IPS DF 19.7 (cell line): ENCODE results near the gene FBXO42.
A peak's percentile ranks its signal among the peaks of the same experiment; 100 is the strongest.

Experiments
- DNase-seq: peaks from one replicate; pipeline ENCODE4 v3.0.0-alpha.2; 2013; ENCODE audit warnings: low read depth, low spot score

The FBXO42 gene

GRCh38 chr1:16351994-16352841 lies at the start of gene FBXO42:
Gene FBXO42, minus strand, starts transcription at chr1:16352480. Its CDS starts 37,062 bp downstream, at chr1:16315418.
- DNase-seq: peak; percentile 35

- no peak for DNase-seq
Measured at GRCh38 chr1:16398371-16398953, 46.2 kb upstream of the FBXO42 start.

DNA sequence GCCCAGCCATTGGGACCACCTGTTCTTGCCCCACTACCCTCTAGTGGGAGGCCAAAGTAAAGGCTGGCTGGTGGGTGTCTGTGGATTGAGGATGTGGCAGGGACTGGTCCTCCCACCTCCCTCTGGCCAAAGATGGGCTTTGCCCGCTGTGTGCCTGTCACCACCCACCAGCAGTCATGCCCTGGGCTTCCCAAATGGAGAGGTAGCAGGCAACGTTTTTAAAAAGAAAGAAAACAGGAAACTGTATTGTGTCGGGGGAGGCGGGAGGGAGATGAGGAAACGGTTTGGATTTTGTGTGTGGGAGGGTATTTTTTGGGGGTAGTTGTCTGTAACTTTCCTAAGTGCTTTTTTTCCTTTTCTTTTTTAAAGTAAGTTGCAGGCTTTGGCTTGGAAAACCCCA lies 44.8 kb upstream of the FBXO42 start:
- no peak for DNase-seq

- DNase-seq: no peak
Measured at GRCh38 chr1:16396591-16396990, 44.3 kb upstream of the FBXO42 start.

- no peak for DNase-seq
Measured at GRCh38 chr1:16394977-16395376, 42.7 kb upstream of the FBXO42 start.

- no peak for DNase-seq
Measured at GRCh38 chr1:16393570-16394521, 41.6 kb upstream of the FBXO42 start.

GRCh38 chr1:16392740-16393569 lies 40.7 kb upstream of the FBXO42 start:
- no peak for DNase-seq

DNA sequence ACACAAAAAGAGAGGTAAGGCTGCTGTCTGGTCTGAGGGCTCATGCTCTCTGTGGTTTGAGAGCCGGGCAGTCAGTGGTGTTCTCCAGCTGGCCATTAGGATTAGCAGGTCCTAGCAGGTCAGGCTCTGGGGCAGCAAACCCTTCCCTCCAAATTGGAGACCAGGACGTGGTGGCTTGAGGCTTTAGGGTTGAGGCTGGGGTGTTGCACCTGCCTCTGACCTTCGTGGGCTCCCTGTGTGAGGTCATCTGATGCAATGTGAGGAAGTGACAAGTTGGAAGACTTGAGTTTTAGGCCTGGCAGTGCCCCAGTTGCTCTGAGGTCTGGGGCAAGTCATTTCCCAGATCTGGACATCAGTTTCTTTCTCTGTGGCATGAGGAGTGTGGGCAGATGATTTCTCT lies 39.1 kb upstream of the FBXO42 start:
- no peak for DNase-seq

DNA sequence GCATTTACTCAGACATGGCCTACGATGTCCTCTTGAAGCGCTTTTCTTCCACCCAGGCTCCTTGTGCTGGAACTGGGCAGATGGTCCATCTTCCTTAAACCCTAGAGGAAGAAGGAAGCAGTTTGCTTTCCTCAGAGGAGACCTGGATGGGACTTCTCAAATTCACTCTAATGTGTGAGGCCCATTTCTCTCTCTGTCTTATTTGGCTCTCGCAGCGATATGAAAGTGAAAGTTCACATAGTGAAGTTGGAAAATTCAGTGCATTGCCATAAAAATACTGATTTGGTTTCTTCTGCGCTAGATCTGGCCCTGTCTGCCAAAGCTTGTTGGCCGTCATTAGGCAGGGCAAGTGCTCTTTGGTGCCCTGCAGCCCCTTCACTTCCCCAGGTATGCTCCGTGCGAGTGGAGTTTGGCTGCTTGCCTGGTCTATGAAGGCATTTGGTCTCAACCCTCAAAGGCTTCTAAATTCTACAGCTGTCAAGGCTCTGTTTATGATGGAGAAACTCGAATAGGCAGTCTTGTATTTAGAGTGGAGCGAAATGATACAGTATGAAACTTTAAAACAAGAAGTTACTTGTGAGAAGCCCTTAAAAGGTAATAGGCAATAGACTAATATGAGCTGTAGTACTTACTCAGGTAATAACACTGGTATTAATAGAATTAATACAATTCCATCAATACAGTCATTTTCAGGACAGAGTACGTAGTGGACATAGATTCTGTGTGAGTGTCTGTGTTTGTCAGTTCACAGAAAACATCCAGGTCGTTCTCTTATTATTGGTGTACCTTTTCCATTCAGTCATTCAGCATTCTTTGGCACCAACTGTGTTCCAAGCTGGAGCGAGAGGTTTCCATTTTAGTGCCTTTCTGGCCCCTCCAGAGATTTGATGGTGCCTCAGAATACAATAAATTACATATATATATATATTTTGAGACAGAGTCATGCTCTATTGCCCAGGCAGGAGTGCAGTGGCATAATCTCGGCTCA lies 35.2 kb upstream of the FBXO42 start:
- DNase-seq: no peak

GRCh38 chr1:16386454-16387113 lies 34.3 kb upstream of the FBXO42 start:
- DNase-seq: no peak

DNA sequence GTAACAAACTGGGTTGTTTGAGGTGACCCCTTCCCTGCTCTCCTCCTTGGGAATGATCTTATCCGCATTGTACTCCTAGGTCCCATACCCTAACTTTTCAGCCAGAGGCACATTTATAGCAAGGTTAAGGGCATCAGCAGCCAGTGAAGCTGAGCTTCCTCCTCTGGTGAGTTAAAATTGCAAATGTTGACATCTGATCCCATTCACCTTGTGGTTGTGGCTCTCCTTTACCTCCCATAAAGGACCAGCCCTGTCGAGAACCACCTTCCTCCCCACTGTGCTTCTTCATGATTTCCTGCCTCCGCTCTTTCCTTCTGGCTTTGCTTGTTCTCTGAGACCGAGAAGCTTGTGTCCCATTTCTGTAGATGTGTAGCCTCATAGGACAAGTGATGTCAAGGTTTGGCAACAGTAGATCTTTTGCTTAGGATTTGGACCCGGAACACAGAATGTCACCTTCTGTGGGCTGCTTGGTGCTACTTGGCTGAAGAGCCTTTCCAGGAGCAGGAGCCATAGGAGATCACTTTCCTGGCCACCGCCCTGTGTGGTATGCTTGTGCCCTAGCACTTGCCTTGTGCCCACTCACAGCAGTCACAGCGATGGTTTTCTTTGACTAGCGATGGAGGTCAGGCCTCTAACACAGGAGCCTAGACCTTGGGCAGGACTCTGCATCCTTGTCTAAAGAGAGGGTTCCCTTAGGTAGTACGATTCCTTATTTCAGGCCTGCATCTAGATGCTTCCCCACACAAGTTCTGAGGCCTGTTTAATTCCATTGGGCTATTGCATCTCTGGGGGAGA lies 33.6 kb upstream of the FBXO42 start:
- no peak for DNase-seq

DNA sequence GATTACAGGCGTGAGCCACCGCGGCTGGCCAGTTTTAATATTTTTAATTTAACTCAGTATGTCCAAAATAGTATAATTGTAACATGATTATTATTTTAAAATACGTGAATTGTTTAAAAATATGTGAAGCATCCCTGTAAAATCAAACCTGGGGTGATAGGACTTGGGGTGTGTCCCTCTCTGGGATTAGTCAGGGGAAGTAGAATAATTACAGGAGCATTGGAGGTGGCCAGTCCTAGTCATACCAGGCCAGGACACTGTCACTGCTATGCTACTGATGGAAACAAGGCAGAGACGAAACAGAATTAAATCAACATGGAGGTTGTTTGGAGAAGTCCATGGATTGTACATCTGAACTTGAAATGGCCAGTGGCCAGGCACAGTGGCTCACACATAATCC lies 31.6 kb upstream of the FBXO42 start:
- DNase-seq: no peak

- no peak for DNase-seq
Measured at GRCh38 chr1:16380868-16381267, 28.6 kb upstream of the FBXO42 start.

GRCh38 chr1:16378443-16378842 lies 26.2 kb upstream of the FBXO42 start:
- no peak for DNase-seq

DNA sequence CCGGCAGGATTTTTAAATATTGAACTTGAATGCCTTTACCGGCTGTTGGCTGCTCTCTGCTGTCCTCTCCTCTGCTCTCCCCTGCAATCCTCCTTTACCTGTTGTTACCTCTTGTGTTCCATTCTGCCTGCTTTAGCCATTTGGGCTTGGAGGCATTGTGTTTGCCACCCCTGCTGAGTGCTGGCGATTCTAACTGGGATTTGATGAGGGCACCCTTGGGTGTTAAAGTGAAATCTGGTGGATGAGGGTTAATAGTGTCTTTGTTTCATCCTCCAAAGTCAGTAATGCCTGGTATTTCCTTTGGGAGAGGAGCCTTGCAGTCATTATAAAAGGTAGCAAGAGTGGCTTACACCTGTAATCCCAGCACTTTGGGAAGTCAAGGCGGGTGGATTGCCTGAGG lies 24.7 kb upstream of the FBXO42 start:
- DNase-seq: no peak

- DNase-seq: no peak
Measured at GRCh38 chr1:16375521-16376340, 23.5 kb upstream of the FBXO42 start.

DNA sequence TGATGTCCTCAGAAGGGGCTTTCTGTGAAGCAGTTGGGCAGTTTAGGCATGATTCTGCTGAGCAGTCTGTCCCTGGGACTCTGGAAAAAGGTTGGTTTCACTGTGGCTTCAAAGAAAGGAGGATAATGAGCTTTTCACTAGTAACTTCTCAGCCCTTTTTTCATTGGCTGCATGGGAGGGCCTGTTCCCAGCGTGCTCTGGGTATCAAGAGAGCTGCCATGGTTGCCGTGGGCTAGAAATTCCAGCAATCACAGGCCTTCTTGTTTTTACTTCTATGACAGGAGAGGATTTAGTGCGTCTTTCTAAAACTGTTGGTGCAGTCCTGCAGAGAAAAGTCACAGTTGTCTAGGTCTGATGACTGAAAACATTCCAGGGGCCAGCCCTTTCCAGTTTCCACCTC lies 22.0 kb upstream of the FBXO42 start:
- no peak for DNase-seq
